Fibroblast of skin of abdomen (primary cell): ENCODE measurements around the gene SYNGR3.
A peak's percentile ranks its signal among the peaks of the same experiment; 100 is the strongest.

ENCODE experiments used
- DNase-seq: peaks from one replicate; pipeline ENCODE4 v3.0.0-alpha.2; 2013

The SYNGR3 gene

DNA sequence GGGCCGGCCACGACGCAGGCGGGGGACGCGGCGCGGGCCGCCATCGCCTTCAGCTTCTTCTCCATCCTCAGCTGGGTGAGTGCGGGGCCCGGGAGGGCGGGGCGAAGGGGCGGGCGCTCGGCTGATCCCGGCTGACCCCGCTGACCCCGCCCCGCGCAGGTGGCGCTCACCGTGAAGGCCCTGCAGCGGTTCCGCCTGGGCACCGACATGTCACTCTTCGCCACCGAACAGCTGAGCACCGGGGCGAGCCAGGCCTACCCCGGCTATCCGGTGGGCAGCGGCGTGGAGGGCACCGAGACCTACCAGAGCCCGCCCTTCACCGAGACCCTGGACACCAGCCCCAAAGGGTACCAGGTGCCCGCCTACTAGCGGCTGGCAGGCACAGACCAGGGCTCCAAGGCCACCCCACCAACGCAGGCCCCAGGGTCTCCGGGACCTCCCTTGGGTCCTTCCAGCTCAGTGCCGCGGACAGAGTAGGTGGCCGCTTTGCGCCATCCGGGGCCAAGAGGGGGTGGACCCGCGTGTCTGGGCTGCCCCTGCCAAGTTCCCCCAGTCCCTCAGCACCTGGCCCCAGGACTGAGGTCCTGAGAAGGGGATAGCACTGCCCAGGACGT lies 3.0 kb downstream of the SYNGR3 start:
- no peak for DNase-seq

DNA sequence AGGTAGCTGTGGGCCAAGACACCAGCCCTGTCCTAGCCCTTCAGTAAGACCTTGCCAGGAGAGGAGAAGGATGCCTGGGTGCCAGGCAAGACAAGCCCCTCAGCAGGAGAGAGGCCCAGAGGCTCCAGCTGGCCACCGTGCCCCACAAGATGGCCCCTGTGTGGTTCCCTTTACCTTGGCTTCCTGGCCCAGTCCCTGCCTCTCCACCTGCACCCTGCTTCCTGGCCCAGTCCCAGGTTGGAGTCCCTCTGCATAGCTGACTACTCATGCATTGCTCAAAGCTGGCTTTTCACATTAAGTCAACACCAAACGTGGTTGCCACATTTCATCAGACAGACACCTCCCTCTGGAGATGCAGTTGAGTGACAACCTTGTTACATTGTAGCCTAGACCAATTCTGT lies 4.0 kb downstream of the SYNGR3 start:
- DNase-seq, result no peak

DNA sequence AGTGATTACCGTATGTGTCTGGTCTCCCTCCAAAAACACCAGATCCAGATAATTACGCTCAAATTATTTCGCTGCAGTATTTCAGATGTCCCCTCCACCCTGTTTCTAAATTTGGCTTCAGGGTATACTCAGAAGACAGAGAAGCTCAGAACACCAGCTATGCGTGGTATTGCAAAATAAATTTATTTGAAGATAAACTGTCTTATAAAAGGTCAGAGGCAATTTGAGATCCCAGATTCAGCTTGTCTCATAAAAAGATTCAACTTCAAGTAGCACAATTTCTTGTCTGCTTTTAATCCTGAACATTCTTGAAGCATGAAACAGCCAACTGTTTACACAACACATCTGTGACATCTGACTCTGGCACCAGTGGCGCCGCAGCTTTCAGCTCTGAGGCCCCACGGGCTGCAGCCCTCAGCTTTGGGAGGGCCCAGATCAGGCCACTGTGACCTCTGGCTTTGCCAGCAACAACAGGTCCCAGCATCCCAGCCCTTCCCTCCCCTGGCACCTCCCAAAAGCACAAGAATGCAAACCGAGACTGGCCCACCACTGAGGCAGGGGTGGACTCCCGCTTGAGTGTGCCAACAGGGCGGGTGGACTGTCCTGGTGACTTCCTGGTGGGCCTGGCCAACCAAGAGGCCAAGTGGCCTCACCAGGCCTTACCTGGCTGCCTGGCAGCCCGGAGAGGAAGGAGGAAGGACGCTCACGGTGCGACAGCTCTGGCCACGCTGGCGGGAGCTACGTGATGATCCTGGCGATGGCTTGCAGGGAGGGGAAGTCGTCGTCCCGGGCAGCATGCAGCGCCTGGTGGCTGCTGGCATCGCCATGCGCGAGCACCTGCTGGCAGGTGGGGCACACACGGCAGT lies 8.0 kb downstream of the SYNGR3 start:
- no peak for DNase-seq

DNA sequence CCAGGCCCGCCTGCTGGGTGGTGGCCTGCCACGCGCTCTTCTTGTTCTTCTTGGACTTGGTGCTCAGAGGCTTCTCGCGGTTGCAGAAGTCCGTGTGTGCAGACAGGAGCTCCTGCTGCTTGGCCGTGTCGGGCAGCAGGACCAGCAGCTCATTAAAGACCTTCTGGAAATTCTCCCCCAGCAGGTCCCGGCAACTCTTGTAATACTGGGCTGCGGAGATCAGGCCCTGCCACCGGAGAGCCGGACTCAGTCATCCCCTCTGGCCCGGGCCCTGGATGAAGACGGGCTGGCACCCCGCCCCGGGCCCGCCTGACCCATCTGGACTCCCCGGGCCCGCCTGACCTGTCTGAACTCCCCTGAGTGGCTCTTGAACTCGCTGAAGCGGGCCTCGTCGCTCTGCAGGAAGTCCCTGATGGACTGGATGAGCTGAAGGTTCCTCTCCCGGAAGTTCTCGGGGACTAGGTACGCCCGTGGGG lies 8.6 kb downstream of the SYNGR3 start:
- no peak for DNase-seq

DNA sequence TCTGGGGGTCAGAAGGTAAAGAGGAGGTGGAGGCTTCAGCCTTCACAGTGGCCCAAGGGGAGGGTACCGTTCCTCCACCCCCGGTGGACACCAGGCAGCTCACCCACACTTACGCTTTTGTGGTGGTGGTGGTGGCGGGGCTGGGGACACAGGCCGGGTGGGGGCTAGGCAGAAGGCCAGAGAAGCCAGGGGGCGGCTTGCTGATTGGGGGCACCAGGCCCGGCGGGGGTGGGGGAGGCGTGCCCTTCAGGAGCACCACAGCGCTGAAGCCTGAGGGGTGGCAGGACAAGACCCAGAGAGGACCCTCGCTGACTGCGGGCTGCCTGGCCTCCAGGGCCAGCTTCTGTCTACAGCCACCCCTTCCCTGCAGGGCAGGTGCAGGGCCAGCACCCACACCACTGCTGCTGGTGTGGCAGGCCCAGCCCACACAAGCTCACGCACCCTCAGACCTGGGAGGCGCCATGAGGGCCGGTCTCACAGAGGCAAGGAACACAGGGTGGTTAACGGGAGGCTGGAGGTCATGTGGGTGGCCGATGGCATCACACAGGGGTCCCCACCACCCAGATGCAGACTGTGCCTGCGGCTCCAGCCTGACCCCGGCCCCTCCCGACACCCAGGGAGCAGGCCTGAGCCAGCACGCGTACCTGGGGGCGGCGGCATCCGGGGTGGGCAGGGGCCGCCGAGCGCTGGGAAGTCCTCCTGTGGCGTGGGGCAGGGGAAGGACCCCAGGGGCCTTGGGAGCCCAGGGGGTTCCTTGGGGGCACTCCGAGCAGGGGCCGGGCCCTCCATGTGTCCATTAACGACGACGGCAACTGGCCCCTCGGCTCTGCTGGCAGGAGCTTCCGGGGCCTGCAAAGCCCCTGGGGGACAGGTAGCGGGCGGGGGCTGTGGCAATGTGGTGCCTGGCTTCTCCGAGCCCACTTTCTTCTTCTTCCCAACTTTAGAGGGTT lies 9.4 kb downstream of the SYNGR3 start:
- no peak for DNase-seq

DNA sequence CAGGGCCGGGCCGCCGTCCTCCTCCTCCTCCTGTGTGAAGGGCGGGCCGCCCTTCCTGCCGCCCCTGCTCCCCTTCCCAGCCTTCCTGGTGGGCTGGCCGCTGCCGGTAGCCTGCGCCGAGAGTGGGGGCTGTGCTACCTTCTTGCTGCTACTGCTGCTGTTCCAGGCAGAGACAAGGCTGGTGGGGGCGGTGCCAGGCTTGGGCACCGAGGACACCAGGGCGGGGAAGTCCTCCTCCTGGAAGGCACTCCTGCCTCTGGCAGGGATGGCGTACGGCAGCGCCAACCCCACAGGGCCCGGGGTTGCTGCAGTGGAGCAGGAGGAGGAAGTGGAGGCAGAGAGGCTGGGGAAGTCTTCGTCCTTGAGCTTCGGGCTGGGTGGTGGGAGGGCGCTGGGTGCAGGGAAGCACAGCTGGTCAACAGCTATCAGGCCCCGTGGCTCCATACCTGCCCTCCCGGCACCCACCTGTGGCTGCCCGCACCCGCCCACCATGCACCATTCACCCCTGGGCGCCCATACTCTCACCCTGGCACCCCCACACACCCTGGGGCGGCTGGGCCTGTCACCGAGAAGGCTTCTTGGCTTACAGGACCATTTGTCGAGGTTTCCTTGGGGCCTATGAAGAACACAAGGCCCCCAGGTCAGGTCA lies 10.2 kb downstream of the SYNGR3 start:
- no peak for DNase-seq

DNA sequence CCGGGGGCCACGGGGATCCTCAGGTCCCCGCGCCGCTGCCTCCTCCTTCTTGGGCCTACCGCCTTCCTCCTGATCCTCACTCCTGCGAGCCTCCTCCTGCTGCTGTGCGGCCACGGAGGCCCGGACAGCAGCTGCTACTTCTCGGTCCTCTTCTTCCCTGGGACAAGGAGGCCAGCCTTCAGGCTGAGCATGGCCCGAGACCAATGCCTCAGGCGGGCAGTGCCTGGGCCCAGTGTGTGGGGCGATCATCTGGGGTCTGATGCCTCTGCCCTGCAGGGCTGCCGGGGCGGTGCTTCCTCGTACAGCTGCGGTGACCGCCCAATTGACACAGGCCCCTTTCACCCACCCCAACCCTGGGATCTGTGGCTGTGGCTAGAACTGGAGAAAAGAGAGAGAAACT lies 11.3 kb downstream of the SYNGR3 start:
- DNase-seq, result no peak

DNA sequence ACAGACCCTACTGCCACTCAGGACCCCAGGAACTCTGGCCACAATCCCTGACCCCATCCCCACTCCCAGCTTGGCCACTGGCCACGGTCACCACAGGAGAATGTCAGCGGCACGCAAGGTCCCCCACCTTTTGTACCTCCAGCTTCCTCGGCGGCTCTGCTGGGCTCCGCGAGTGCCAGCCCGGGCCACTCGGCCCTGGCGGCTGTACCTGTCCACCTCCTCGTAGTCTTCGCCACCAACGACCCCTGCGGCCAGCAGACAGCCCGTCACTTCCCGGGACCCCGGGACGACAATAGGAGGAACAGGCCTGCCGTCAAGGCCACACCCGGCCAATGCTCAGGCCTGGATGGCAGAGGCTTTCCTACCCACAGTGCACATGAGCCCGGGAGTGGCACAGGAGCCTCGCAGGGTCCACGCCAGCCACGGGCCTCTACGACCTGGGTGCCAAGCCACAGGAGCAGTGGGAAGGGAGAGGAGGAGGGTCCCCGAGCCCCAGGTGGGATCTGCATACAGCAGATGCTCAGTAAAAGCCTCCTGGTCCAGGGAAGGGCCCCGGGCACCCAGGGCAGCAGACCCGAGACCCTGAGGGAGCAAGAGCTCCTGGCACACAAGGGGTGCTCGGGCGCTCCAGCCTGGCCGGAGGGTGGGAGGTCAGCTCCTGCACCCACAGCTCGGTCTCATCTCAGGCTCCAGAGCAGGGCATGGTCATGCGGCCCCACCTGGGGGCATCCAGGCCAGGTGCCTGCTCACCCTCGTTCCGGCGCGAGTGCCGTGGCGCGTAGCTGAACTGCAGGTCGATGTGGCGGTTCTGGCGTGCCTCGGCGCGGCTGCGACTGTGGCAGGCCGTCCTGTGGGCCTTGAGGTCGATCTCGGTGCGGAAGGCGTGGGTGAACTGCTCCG lies 11.9 kb downstream of the SYNGR3 start:
- DNase-seq, result no peak

DNA sequence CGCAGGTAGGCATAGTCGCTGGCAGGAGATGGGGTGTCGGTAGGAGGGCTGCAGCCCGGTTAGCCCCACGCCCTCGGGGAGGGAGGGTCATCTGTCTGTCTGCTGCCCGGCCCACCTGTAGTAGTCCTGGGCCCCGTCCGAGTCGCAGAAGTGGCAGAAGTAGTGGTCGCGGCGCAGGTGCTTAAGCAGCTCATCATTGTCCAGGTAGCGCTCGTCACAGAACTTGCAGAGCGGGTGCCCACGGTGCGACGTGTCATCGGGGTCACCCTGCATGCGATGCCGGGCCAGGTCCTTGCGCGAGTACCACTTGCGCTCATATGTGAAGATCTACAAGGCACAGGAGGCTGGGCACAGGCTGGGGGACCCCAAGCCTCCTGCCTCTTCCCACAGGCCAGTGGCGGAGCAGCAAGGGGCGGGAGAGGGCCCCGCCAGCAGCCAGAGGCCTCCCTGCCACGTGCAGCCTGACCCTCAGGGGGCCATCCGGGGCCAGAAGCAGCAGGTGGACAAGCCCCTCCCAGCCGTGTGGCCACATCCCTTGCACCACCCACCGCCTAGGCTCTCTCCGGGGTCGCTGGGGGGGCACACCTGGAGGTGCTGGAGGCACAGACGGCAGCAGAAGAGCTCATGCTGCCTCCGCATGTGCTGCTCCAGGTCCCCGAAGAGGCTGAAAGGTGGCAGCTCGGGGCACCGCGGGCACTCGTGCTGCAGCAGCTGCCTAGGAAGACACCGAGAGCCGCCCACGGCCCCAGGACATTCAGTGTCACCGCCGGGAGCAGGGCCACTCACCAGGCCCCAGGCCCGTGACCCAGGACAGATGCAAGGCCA lies 12.8 kb downstream of the SYNGR3 start:
- no peak for DNase-seq

DNA sequence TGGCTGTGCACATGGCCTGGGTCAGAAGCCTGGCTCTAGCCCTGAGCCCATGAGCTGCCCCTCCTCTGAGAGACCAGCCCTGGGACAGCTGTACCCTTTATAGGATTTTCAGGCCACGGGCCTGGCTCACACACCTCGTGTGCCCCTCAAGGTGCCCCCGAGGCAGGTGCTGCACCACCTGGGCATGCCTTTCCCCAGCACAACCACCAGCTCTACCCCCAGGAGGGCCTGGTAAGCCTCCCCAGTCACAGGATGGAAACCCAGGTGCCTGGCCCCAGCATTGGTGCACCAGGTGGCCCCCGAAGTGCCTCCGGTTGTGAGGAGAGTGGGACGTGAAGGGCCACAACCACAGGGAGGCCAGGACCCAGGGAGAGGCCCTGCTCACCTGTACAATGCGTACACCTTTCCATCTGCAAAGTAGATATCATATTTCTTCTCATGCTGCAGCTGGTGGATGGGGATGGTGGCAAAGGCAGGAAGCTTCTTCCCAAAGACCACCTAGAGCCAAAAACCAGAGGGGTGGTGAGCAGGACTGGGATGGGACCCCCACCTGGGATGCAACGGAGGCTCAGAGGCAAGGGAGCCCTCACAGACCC lies 13.6 kb downstream of the SYNGR3 start:
- no peak for DNase-seq

DNA sequence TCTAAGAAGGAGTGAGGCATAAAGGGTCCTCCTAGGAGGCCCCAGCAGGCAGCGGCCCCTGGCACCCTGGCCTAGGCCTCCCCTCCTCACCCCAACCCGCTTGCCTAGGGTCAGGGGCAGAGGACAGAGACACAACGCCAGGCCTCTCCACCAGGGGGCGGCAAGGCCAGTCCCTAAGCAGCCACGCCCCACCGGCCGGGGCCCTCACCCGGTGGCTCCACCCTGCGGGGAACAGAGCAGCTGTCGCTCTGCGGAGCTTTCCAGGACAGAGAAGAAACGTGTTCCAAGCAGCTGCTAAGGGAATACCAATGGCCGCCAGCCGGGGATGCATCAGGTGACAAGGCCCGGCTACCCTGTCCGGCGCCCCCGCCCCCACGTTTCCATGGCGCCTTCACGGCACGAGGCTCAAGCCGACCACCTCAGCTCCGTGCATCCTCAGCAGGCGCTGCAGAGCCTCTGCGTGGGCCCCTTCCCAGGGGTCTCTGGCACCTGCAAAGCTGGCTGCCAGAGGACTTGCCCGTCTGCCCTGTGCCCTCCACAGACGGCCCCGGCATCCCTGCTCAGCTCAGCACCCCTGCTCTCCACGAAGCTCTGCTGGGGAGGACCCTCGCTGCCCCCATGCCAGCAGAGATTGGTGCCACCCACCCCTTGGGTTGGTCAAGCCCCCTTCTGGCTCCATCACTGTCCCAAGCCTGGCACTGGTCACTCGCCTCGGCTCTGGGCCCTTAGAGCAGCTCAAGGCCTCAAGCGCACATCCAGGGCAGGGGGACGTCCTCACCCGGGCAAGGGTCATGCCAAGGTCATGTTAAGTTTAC lies 14.3 kb downstream of the SYNGR3 start:
- peak; percentile 79 for DNase-seq

DNA sequence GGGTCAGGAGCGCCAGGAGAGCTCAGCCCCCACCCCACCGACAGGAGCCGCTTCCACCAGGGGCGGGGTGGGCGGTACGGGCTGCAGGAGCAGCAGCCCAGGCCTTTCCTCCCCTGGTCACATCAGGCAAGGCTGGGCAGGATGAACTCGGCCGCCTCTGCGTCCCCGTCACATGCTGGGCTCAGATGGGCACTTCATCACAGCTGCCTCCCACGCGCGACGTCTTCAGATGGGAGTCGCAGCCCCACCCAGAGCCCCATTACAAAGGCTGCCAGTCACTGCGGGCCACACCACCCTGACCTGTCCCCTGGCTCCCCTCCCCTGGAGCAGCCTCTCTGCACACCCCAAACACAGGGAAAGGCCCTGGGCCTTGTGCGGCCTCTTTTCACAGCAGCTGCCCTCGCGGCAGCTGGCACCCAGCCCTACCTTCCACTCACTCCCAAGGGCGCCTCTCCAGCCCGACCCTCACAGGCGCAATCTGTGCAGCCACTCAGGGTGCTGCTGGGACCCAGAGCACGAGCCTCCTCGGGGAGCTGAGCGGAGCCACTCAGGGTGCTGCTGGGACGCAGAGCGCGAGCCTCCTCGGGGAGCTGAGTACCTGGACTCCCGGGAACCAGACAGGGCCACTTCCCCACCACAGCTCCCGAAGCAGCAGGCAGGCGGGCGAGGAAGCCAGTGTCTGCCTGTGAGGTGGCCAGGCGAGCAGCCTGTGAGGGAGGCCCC lies 15.2 kb downstream of the SYNGR3 start:
- DNase-seq, result no peak

DNA sequence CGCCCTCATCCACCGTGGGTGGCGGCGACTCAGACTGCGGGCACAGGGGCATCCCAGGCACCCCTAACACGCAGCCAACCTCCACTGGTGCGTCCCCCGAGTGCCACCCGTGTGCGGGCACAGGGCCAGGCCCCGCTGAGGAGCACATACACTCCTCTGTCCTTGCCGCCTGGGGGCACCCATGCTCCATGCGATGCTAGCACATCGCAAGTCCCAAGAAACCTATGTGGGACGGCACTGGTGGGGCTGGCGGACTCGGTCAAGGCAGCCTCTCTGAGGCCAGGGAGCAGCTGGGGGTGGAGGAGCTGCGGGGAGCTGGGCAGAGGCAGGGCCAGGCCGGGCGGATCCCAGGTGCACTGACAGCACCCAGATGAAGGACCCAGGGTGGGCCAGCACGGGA lies 15.9 kb downstream of the SYNGR3 start:
- DNase-seq, result no peak

DNA sequence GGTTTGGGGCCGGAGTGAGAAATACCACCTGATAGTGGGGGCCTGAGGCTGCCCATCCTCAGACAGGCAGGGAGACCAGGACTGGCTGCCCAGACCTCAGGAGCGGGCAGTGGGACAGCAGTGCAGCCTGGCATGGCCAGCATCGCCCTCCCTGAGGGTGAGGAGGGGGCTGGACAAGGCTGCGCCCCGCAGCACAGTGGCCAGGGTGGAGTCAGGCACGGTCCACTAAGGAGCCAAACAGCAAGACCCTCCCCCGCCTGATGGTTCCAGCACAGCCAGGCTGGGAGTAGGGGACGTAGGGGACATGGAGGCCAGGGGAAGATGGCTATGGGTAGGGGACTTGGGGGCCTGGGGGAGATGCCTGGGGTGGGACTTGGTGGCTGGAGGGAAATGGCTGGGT lies 16.5 kb downstream of the SYNGR3 start:
- no peak for DNase-seq

DNA sequence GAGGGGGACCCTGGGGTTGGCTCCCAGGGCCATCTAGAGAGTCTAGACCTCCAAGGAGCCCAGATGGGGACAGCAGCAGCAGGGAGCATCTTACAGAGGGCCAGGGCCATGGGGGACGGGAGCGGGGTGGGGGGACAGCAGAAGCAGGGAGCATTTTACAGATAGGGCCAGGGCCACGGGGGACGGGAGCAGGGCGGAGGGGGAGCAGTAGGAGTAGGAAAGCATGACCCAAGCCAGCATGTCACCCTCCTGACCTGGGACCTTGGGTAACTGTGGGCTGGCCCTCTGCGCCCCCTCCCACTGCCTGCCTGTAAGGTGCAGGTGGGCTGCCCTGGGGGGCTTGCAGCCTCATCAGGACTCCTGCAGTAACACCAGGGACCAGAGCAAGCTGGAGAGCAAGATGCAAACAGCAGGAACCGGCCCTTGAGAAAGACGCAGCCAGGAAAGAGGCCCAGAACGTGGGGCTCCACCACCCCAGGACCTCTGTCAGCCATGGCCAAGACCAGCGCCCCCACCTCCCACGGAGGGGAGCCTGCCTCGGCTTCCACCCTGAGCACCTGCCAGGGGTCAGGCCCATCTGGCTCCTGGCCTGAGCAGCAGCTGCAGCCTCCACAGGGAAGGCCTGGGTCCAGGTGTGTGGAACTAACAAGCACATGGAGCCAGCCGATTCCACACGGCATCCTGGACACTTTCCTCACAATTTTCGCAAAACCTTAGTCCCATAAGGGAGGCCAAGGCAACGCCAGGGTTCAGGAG lies 17.5 kb downstream of the SYNGR3 start:
- no peak for DNase-seq

DNA sequence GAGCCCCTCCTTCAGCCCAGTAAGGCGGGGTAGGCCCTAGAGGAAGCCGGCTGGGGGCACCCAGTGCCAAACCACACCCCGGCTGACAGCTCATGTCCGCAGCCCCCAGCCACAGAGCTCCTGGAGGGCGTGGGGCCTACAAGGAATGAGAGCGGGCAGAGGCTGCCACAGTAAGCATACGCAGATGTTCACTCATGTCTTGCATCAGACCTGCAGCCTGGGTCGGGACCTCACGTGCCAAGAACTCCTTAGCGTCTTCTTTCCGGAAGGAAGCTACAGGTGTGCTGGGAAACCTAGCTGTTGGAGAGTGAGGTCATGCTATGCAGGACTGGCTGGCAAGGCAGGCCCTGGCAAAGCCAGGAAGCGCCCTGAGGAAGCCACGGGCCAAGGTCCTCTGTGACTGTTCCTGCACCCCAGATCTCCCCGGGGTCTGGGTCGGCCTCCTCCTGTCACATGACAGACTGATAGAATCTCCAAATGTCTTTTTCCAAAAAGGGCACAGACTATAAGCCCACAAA lies 18.3 kb downstream of the SYNGR3 start:
- peak; percentile 43 for DNase-seq

DNA sequence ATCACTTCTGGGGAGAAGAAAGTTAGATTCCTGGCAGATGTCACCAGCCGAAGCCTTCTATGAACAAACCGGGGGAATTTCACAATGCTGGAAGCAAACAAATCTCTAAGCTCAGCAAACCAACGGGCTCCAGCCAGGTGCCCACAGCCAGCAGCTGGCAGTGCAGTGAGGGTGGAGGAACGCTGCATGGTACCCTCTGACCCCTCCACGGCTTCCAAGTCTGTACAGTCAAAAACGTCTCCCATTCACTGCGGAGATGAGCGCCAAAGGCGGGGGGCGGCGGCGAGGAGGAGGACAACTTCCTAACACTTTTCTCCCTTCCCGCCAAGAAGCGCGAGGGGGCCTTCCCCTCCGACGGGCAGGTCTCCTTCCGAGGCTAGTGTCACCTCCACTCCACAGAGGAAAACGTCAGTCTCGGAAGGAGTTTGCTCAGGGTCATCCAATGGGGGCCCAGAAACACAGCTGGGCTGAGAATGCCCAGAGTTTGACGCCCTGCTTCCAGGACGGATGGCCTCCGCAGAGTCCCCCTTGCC lies 18.9 kb downstream of the SYNGR3 start:
- DNase-seq, result no peak
